NCI-H1092 treated with DMSO at 0.1 percent for 48 hours (cell line): ENCODE results near the gene BMP7.

Experiments
- DNase-seq: peaks from one replicate; lab custom pipeline; 2025; lab: John Stamatoyannopoulos, UW

Gene BMP7

GRCh38 chr20:57124366-57124765, 142.1 kb downstream of the BMP7 start:
- no peak for DNase-seq

- DNase-seq: no peak
Measured at GRCh38 chr20:57123504-57123903, 142.9 kb downstream of the BMP7 start.

GRCh38 chr20:57122536-57123489, 143.6 kb downstream of the BMP7 start:
- DNase-seq: no peak

- no peak for DNase-seq
Measured at GRCh38 chr20:57118964-57119363, 147.5 kb downstream of the BMP7 start.
